Measurements from ENCODE around the gene IDUA. TPM values are rescaled to one million over a fixed set of nuclear protein-coding genes. Genes with fewer than 3 reads are reported as not detected.
"Not testable (repeated sequence)": the region's sequence is repeated elsewhere in the genome, so short reads cannot be mapped to it uniquely, and the experiment has no call there.

IDUA gene
- total RNA-seq, 1 experiment from 2014 or later = 4.6 TPM

GRCh38 chr4:1038948-1039492 lies 52.2 kb downstream of the IDUA start:
- H3K27me3 ChIP-seq (ENCODE audit: control insufficient read depth, insufficient read depth, low read length) = peaks cover 2% of the 10 kb centered on the region; the same call in 1 of the 2 replicates
- no peak overlapping the region for H3K4me3 ChIP-seq (ENCODE audit: insufficient read depth, low read depth, low read length)
- H3K36me3 ChIP-seq (replicated peaks; ENCODE audit: control insufficient read depth, insufficient read depth, low read length) = no peaks in the 10 kb centered on the region
- DNase-seq = no peak

- Histone ChIP-seq H3K27me3 (ENCODE audit: control insufficient read depth, insufficient read depth, low read length) (peaks cover 2% of the 10 kb centered on the region; the same call in 1 of the 2 replicates), H3K4me3 (ENCODE audit: insufficient read depth, low read depth, low read length) (no peak overlapping the region), H3K36me3 (replicated peaks; ENCODE audit: control insufficient read depth, insufficient read depth, low read length) (no peaks in the 10 kb centered on the region)
- peak; percentile 91 for DNase-seq
Observed at GRCh38 chr4:1039493-1040343, 52.9 kb downstream of the IDUA start.

GRCh38 chr4:1040344-1041146 lies 53.7 kb downstream of the IDUA start:
- H3K4me3 ChIP-seq (ENCODE audit: insufficient read depth, low read depth, low read length) = no peak overlapping the region
- peaks cover 2% of the 10 kb centered on the region; the same call in 1 of the 2 replicates for H3K27me3 ChIP-seq (ENCODE audit: control insufficient read depth, insufficient read depth, low read length)
- no peak for DNase-seq

GRCh38 chr4:1041147-1041935 lies 54.5 kb downstream of the IDUA start:
- peak; percentile 84 for DNase-seq
- no peak overlapping the region for H3K4me3 ChIP-seq (ENCODE audit: insufficient read depth, low read depth, low read length)
- no peaks in the 10 kb centered on the region for H3K36me3 ChIP-seq (replicated peaks; ENCODE audit: control insufficient read depth, insufficient read depth, low read length)
- peaks cover 2% of the 10 kb centered on the region; the same call in 1 of the 2 replicates for H3K27me3 ChIP-seq (ENCODE audit: control insufficient read depth, insufficient read depth, low read length)

More at GRCh38 chr4:1040344-1041146, 53.7 kb downstream of the IDUA start:
- no peaks in the 10 kb centered on the region for H3K36me3 ChIP-seq (replicated peaks; ENCODE audit: control insufficient read depth, insufficient read depth, low read length)

GRCh38 chr4:1041936-1042330 lies 55.1 kb downstream of the IDUA start:
- Histone ChIP-seq H3K4me3 (ENCODE audit: insufficient read depth, low read depth, low read length) (no peak overlapping the region), H3K36me3 (replicated peaks; ENCODE audit: control insufficient read depth, insufficient read depth, low read length) (no peaks in the 10 kb centered on the region), H3K27me3 (ENCODE audit: control insufficient read depth, insufficient read depth, low read length) (peaks cover 2% of the 10 kb centered on the region; the same call in 1 of the 2 replicates)
- DNase-seq = no peak

GRCh38 chr4:1042352-1043055 lies 55.7 kb downstream of the IDUA start:
- no peak overlapping the region for H3K4me3 ChIP-seq (ENCODE audit: insufficient read depth, low read depth, low read length)
- DNase-seq = peak; percentile 23
- no peaks in the 10 kb centered on the region for H3K36me3 ChIP-seq (replicated peaks; ENCODE audit: control insufficient read depth, insufficient read depth, low read length)
- H3K27me3 ChIP-seq (ENCODE audit: control insufficient read depth, insufficient read depth, low read length) = peaks cover 2% of the 10 kb centered on the region; the same call in 1 of the 2 replicates

GRCh38 chr4:1043162-1043561 lies 56.3 kb downstream of the IDUA start:
- peak; percentile 43 for DNase-seq
- H3K27me3 ChIP-seq (ENCODE audit: control insufficient read depth, insufficient read depth, low read length) = peaks cover 2% of the 10 kb centered on the region; the same call in 1 of the 2 replicates
- no peaks in the 10 kb centered on the region for H3K36me3 ChIP-seq (replicated peaks; ENCODE audit: control insufficient read depth, insufficient read depth, low read length)
- H3K4me3 ChIP-seq (ENCODE audit: insufficient read depth, low read depth, low read length) = no peak overlapping the region

- peak; percentile 91 for DNase-seq
Observed at GRCh38 chr4:1043651-1044468, 57.0 kb downstream of the IDUA start.

GRCh38 chr4:1044469-1045192 lies 57.8 kb downstream of the IDUA start:
- Histone ChIP-seq H3K36me3 (replicated peaks; ENCODE audit: control insufficient read depth, insufficient read depth, low read length) (no peaks in the 10 kb centered on the region), H3K27me3 (ENCODE audit: control insufficient read depth, insufficient read depth, low read length) (peaks cover 2% of the 10 kb centered on the region; the same call in 1 of the 2 replicates), H3K4me3 (ENCODE audit: insufficient read depth, low read depth, low read length) (no peak overlapping the region)
- DNase-seq = peak; percentile 45

More at GRCh38 chr4:1043651-1044468, 57.0 kb downstream of the IDUA start:
- Histone ChIP-seq H3K4me3 (ENCODE audit: insufficient read depth, low read depth, low read length) (no peak overlapping the region), H3K36me3 (replicated peaks; ENCODE audit: control insufficient read depth, insufficient read depth, low read length) (no peaks in the 10 kb centered on the region), H3K27me3 (ENCODE audit: control insufficient read depth, insufficient read depth, low read length) (peaks cover 2% of the 10 kb centered on the region; the same call in 1 of the 2 replicates)

- H3K27me3 ChIP-seq (ENCODE audit: control insufficient read depth, insufficient read depth, low read length) = peaks cover 2% of the 10 kb centered on the region; the same call in 1 of the 2 replicates
Observed at GRCh38 chr4:1045193-1045594, 58.4 kb downstream of the IDUA start.

GRCh38 chr4:1045595-1046201 lies 58.9 kb downstream of the IDUA start:
- no peak for DNase-seq
- Histone ChIP-seq H3K36me3 (replicated peaks; ENCODE audit: control insufficient read depth, insufficient read depth, low read length) (no peaks in the 10 kb centered on the region), H3K27me3 (ENCODE audit: control insufficient read depth, insufficient read depth, low read length) (peaks cover 2% of the 10 kb centered on the region; the same call in 1 of the 2 replicates), H3K4me3 (ENCODE audit: insufficient read depth, low read depth, low read length) (no peak overlapping the region)

More at GRCh38 chr4:1045193-1045594, 58.4 kb downstream of the IDUA start:
- Histone ChIP-seq H3K4me3 (ENCODE audit: insufficient read depth, low read depth, low read length) (no peak overlapping the region), H3K36me3 (replicated peaks; ENCODE audit: control insufficient read depth, insufficient read depth, low read length) (no peaks in the 10 kb centered on the region)
- DNase-seq = peak; percentile 53

GRCh38 chr4:1046581-1047011 lies 59.8 kb downstream of the IDUA start:
- peak overlapping the region; percentile 15; the same call in 1 of the 2 replicates for H3K4me3 ChIP-seq (ENCODE audit: insufficient read depth, low read depth, low read length)
- H3K36me3 ChIP-seq (replicated peaks; ENCODE audit: control insufficient read depth, insufficient read depth, low read length); DNase-seq; H3K27me3 ChIP-seq (ENCODE audit: control insufficient read depth, insufficient read depth, low read length): not testable (repeated sequence)
